Naive B cell (primary cell): Measurements from ENCODE around the gene TARS1. TPM values are rescaled to one million over a fixed set of nuclear protein-coding genes. Genes with fewer than 3 reads are reported as not detected.

Source experiments
- ATAC-seq, 2 donors: fragments of 150-1000 bp; cut with Tn5 transposase; 2 replicates each; pipeline ENCODE4 v1.10.0; 2021; ENCODE audit warnings: low read depth in 2 of 2, mild to moderate bottlenecking in 2 of 2, moderate library complexity in 2 of 2
- DNase-seq: peaks from one replicate; pipeline ENCODE4 v3.0.0; 2022
- H3K27ac Mint-ChIP-seq, 6 donors: one replicate each; pipeline ENCODE4 v1.8.0; 2020 to 2022; ENCODE audit warnings: mild to moderate bottlenecking in 6 of 6, mixed read lengths in 6 of 6, moderate library complexity in 5 of 6, inconsistent platforms in 2 of 6
- H3K27me3 Mint-ChIP-seq, 3 donors: one replicate each; pipeline ENCODE4 v1.8.0; 2021 to 2022; ENCODE audit warnings: mixed read lengths in 3 of 3, mild to moderate bottlenecking in 1 of 3
- H3K36me3 Mint-ChIP-seq, 2 donors: one replicate each; pipeline ENCODE4 v1.8.0; 2020 to 2022; ENCODE audit warnings: mixed read lengths in 2 of 2, inconsistent platforms in 1 of 2, mild to moderate bottlenecking in 1 of 2
- H3K4me1 Mint-ChIP-seq, 3 donors: one replicate each; pipeline ENCODE4 v1.8.0; 2020 to 2022; ENCODE audit warnings: mixed read lengths in 3 of 3, inconsistent platforms in 1 of 3, mild to moderate bottlenecking in 1 of 3, moderate library complexity in 1 of 3
- H3K4me3 Mint-ChIP-seq, 8 donors: one replicate each; pipeline ENCODE4 v1.8.0; 2020 to 2022; ENCODE audit warnings: mild to moderate bottlenecking in 8 of 8, mixed read lengths in 8 of 8, moderate library complexity in 8 of 8, inconsistent platforms in 2 of 8
- H3K9me3 Mint-ChIP-seq, 7 donors: one replicate each; pipeline ENCODE4 v1.8.0; 2020 to 2022; ENCODE audit warnings: mixed read lengths in 7 of 7, mild to moderate bottlenecking in 5 of 7, inconsistent platforms in 2 of 7, moderate library complexity in 1 of 7
- polyA plus RNA-seq, 6 donors: library from polyadenylated mRNA; unstranded; fragments of 300-500 nt; fragmentation: Illumina TruSeq; gene quantifications; one replicate each; pipeline ENCODE4 v1.2.3, GENCODE V29; 2021; ENCODE audit warnings: low read depth in 6 of 6

TARS1 gene
- polyA plus RNA-seq, 6 donors from 2014 or later: 27.0 to 49.3 (median 43.0) TPM

DNA sequence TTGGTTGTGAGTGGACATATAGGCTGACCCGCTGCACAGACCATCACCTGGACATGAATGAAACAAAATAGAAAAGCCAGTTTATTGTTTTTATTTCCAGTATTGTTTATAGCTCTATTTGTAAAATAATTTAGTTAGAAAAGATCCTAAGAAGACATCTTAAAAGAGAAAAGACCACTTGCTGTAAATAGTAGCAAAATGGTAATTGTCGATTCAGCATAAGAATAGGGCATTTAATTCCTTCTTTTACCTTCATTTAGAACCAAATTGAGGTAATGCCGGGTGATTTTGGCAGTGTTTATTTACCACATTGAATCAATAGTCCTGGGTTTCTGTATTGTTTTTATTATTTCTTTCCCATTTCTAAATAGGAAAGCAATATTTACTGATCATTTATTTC is 7.4 kb downstream of the TARS1 start:
- Mint-ChIP-seq H3K27ac (peak overlapping the region in 2 of 6 donors; percentile 9 to 62), H3K4me1 (peaks cover 12 to 22% (median 14%) of the 10 kb centered on the region in 3 donors), H3K27me3 (no peaks in the 10 kb centered on the region), H3K9me3 (no peaks in the 10 kb centered on the region), H3K4me3 (no peak overlapping the region), H3K36me3 (peaks cover 15 to 25% of the 10 kb centered on the region in 2 donors)
- no peak for DNase-seq
- no peak for ATAC-seq

- DNase-seq: no peak
- no peaks in the 10 kb centered on the region for H3K27me3 Mint-ChIP-seq
Observed at GRCh38 chr5:33457126-33457525, 16.4 kb downstream of the TARS1 start.

GRCh38 chr5:33457817-33458216 is 17.1 kb downstream of the TARS1 start:
- no peaks in the 10 kb centered on the region for H3K27me3 Mint-ChIP-seq
- no peak for DNase-seq
- no peaks in the 10 kb centered on the region for H3K9me3 Mint-ChIP-seq
- H3K4me1 Mint-ChIP-seq: no peaks in the 10 kb centered on the region
- H3K27ac Mint-ChIP-seq: no peak overlapping the region
- ATAC-seq: no peak
- peaks cover 21 to 25% of the 10 kb centered on the region in 2 donors for H3K36me3 Mint-ChIP-seq
- no peak overlapping the region for H3K4me3 Mint-ChIP-seq

More at GRCh38 chr5:33457126-33457525, 16.4 kb downstream of the TARS1 start:
- H3K36me3 Mint-ChIP-seq: peaks cover 18 to 25% of the 10 kb centered on the region in 2 donors
- no peak overlapping the region for H3K27ac Mint-ChIP-seq
- H3K4me3 Mint-ChIP-seq: no peak overlapping the region
- H3K4me1 Mint-ChIP-seq: peaks cover 0 to 5% (median 3%) of the 10 kb centered on the region in 3 donors
- no peak for ATAC-seq
- no peaks in the 10 kb centered on the region for H3K9me3 Mint-ChIP-seq

GRCh38 chr5:33460210-33460609 is 19.4 kb downstream of the TARS1 start:
- ATAC-seq (no peak), DNase-seq (no peak)
- no peak overlapping the region for H3K4me3 Mint-ChIP-seq
- peaks cover 20 to 27% of the 10 kb centered on the region in 2 donors for H3K36me3 Mint-ChIP-seq
- no peaks in the 10 kb centered on the region for H3K9me3 Mint-ChIP-seq
- H3K27ac Mint-ChIP-seq: peak overlapping the region in 1 of 6 donors; percentile 29
- no peaks in the 10 kb centered on the region for H3K27me3 Mint-ChIP-seq
- H3K4me1 Mint-ChIP-seq: no peaks in the 10 kb centered on the region

GRCh38 chr5:33462456-33462855 is 21.7 kb downstream of the TARS1 start:
- ATAC-seq (no peak), DNase-seq (no peak)
- Mint-ChIP-seq H3K4me1 (no peaks in the 10 kb centered on the region), H3K36me3 (peaks cover 21 to 31% of the 10 kb centered on the region in 2 donors), H3K9me3 (no peaks in the 10 kb centered on the region), H3K4me3 (no peak overlapping the region), H3K27me3 (no peaks in the 10 kb centered on the region), H3K27ac (peak overlapping the region in 1 of 6 donors; percentile 11)

DNA sequence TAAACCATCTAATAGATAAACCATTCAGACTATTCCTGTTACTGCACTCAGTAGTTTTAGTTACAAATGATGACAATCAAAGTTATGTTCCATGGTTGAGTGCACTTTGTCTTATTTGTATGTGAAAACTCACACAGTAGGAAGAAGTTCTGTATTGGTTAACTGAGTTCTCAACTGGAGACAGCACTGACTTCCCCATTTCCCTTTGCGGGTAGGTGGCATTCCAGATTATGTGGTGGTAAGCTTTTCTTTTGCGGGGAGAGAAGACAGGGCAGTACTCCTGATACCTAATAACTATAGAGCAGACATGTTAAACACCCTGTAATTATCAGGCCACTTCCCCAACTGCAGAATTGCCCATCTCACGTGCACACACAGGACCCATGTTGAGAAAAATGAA is 24.4 kb downstream of the TARS1 start:
- Mint-ChIP-seq H3K4me3 (no peak overlapping the region), H3K9me3 (no peaks in the 10 kb centered on the region), H3K27ac (no peak overlapping the region), H3K36me3 (peaks cover 30 to 36% of the 10 kb centered on the region in 2 donors), H3K4me1 (no peaks in the 10 kb centered on the region), H3K27me3 (no peaks in the 10 kb centered on the region)
- no peak for DNase-seq
- ATAC-seq: no peak

DNA sequence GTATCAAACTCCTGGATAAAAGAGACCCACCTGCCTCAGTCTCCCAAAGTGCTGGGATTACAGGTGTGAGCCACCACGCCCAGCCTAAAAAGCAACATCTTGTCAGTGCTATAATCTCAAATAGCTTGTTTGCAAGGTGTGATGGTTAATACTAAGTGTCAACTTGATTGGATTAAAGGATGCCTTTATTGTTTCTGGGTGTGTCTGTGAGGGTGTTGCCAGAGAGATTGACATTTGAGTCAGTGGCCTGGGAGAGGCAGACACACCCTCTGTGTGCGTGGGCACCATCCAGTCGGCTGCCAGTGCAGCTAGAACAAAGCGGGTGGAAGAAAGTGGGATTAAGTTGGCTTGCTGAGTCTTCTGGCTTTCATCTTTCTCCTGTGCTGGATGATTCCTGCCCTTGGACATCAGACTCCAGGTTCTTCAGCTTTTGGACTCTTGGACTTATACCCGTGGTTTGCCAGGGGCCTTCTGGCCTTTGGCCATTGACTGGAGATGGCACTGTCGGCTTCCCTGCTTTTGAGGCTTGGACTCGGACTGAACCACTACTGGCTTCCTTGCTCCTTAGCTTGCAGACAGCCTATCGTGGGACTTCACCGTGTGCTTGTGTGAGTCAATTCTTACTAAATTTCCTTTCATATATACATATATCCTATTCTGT is 28.1 kb downstream of the TARS1 start:
- Mint-ChIP-seq H3K4me1 (no peaks in the 10 kb centered on the region), H3K9me3 (peaks cover 0 to 3% (median 0%) of the 10 kb centered on the region in 7 donors), H3K4me3 (no peak overlapping the region), H3K27me3 (no peaks in the 10 kb centered on the region), H3K27ac (no peak overlapping the region), H3K36me3 (peaks cover 45 to 46% of the 10 kb centered on the region in 2 donors)
- no peak for ATAC-seq
- DNase-seq: no peak

GRCh38 chr5:33470544-33470943 is 29.8 kb downstream of the TARS1 start:
- no peak overlapping the region for H3K4me3 Mint-ChIP-seq
- no peak overlapping the region for H3K27ac Mint-ChIP-seq
- ATAC-seq (no peak), DNase-seq (no peak)
- H3K36me3 Mint-ChIP-seq: peaks cover 62 to 63% of the 10 kb centered on the region in 2 donors
- no peaks in the 10 kb centered on the region for H3K27me3 Mint-ChIP-seq
- peaks cover 3 to 19% (median 11%) of the 10 kb centered on the region in 7 donors for H3K9me3 Mint-ChIP-seq
- peaks cover 4 to 5% (median 5%) of the 10 kb centered on the region in 3 donors for H3K4me1 Mint-ChIP-seq

DNA sequence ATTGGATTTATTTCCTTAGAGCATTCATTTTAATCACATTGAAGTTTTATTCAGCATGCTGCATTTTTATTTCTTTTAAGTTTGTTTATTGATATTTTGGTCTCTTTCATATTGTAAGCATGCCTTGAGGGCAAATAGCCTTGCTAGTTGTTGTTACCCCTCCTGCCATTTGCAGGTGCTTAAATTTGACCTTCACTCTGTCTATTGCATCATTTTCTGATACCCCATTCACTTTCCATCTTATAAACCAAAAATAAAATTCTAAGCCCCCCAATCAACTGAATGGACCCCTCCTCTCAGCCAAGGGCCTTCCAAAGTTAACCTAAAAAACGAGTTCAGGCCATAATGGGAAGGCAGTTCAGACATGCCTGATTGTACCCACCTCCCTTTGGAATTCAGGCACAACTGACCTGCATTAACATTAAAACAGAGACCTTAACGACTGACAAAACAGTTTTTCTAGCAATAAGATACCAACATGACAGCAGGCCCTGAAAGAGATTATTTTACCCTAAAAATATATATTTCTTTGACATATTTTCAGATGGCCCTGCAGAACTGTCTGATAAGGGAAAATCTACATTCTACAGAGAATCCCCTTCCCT is 32.1 kb downstream of the TARS1 start:
- peak overlapping the region in 1 of 6 donors; percentile 30 for H3K27ac Mint-ChIP-seq
- no peak for DNase-seq
- peaks cover 62 to 72% of the 10 kb centered on the region in 2 donors for H3K36me3 Mint-ChIP-seq
- H3K4me1 Mint-ChIP-seq: peaks cover 12 to 14% (median 12%) of the 10 kb centered on the region in 3 donors
- ATAC-seq: no peak
- H3K4me3 Mint-ChIP-seq: no peak overlapping the region
- peaks cover 3 to 28% (median 15%) of the 10 kb centered on the region in 7 donors for H3K9me3 Mint-ChIP-seq
- H3K27me3 Mint-ChIP-seq: no peaks in the 10 kb centered on the region

DNA sequence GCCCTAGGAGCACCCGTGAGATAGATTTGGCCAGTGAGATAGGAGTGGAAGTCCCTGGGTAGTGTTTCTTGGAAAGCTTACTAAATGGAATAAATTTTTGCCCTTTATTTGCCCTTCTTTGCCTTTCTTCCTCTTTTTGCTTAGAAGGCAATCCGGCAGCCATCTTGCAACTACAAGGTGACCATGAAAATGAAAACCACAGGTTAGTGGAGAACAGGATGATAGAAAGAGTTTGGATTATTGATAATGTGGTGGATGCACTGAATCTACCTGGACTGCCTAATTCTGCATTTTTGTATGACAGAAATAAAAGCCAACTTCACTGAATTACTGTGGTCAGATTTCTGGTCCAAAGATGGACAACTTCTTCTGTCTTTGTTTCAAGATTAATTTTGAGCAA is 33.2 kb downstream of the TARS1 start:
- Mint-ChIP-seq H3K4me1 (peaks cover 12 to 14% (median 12%) of the 10 kb centered on the region in 3 donors), H3K4me3 (no peak overlapping the region), H3K27me3 (no peaks in the 10 kb centered on the region), H3K9me3 (peaks cover 3 to 28% (median 15%) of the 10 kb centered on the region in 7 donors), H3K27ac (peak overlapping the region in 1 of 6 donors; percentile 25), H3K36me3 (peaks cover 59 to 70% of the 10 kb centered on the region in 2 donors)
- DNase-seq: no peak
- no peak for ATAC-seq

GRCh38 chr5:33474931-33475499 is 34.2 kb downstream of the TARS1 start:
- H3K4me3 Mint-ChIP-seq: no peak overlapping the region
- ATAC-seq: no peak
- H3K9me3 Mint-ChIP-seq: peaks cover 3 to 28% (median 15%) of the 10 kb centered on the region in 7 donors
- peaks cover 57 to 69% of the 10 kb centered on the region in 2 donors for H3K36me3 Mint-ChIP-seq
- H3K27me3 Mint-ChIP-seq: no peaks in the 10 kb centered on the region
- H3K4me1 Mint-ChIP-seq: peaks cover 12 to 14% (median 12%) of the 10 kb centered on the region in 3 donors
- H3K27ac Mint-ChIP-seq: peak overlapping the region in 1 of 6 donors; percentile 18
- DNase-seq: no peak

DNA sequence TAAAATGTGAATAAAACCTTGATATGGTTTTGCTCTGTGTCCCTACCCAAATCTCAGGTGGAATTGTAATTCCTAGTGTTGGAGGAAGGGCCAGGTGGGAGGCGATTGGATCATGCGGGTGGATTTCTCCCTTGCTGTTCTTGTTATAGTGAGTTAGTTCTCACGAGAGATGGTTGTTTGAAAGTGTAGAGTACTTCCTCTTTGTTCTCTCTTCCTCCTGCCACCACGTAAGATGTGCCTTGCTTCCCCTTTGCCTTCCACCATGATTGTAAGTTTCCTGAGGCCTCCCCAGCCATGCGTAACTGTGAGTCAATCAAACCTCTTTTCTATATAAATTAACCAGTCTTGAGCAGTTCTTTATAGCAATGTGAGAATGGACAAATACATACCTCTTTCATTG is 34.9 kb downstream of the TARS1 start:
- no peak for DNase-seq
- Mint-ChIP-seq H3K27me3 (no peaks in the 10 kb centered on the region), H3K27ac (peak overlapping the region in 4 of 6 donors; percentile 8 to 49 (median 27)), H3K4me3 (peak overlapping the region in 1 of 8 donors; percentile 54), H3K4me1 (peaks cover 12 to 14% (median 12%) of the 10 kb centered on the region in 3 donors), H3K9me3 (peaks cover 3 to 28% (median 15%) of the 10 kb centered on the region in 7 donors), H3K36me3 (peaks cover 51 to 62% of the 10 kb centered on the region in 2 donors)
- ATAC-seq: no peak

GRCh38 chr5:33476992-33477391 is 36.2 kb downstream of the TARS1 start:
- H3K36me3 Mint-ChIP-seq: peaks cover 43 to 53% of the 10 kb centered on the region in 2 donors
- H3K4me3 Mint-ChIP-seq: no peak overlapping the region
- H3K9me3 Mint-ChIP-seq: peaks cover 3 to 28% (median 15%) of the 10 kb centered on the region in 7 donors
- no peak overlapping the region for H3K27ac Mint-ChIP-seq
- DNase-seq (no peak), ATAC-seq (no peak)
- H3K4me1 Mint-ChIP-seq: peaks cover 12 to 14% (median 12%) of the 10 kb centered on the region in 3 donors
- H3K27me3 Mint-ChIP-seq: no peaks in the 10 kb centered on the region
